H9 (cell line): ENCODE measurements around the gene CFAP61. TPM values are rescaled to one million over a fixed set of nuclear protein-coding genes. Genes with fewer than 3 reads are reported as not detected.

Experiments used
- DNase-seq: peaks from one replicate; pipeline ENCODE4 v3.0.0-alpha.2; 2017
- H2AFZ ChIP-seq: one replicate; pipeline ENCODE4 v1.6.1; 2013; ENCODE audit warnings: mild to moderate bottlenecking, low read length, control low read depth, moderate library complexity
- H2AK5ac ChIP-seq: 2 replicates; pipeline ENCODE4 v1.6.1; 2013; ENCODE audit warnings: low read length, control low read depth, mixed read lengths; ENCODE audit not compliant: insufficient read length
- H2BK120ac ChIP-seq: one replicate; pipeline ENCODE4 v1.6.1; 2013; ENCODE audit warnings: low read depth, mild to moderate bottlenecking, low read length, control low read depth, inconsistent platforms; ENCODE audit not compliant: poor library complexity, severe bottlenecking
- H2BK12ac ChIP-seq: 2 replicates; pipeline ENCODE4 v1.6.1; 2013; ENCODE audit warnings: low read length, control low read depth, mixed read lengths, low read depth; ENCODE audit not compliant: insufficient read length
- H2BK15ac ChIP-seq: 2 replicates; pipeline ENCODE4 v1.6.1; 2013; ENCODE audit warnings: low read depth, low read length, control low read depth
- H2BK20ac ChIP-seq: one replicate; pipeline ENCODE4 v1.6.1; 2013; ENCODE audit warnings: low read depth, mild to moderate bottlenecking, low read length, control low read depth, inconsistent platforms; ENCODE audit not compliant: poor library complexity, severe bottlenecking
- H2BK5ac ChIP-seq: 2 replicates; pipeline ENCODE4 v1.6.1; 2013; ENCODE audit warnings: low read length, control low read depth, mixed read lengths; ENCODE audit not compliant: insufficient read length
- H3K14ac ChIP-seq: 2 replicates; pipeline ENCODE4 v1.6.1; 2013; ENCODE audit warnings: low read length, control low read depth; ENCODE audit not compliant: insufficient read depth
- H3K18ac ChIP-seq: 2 replicates; pipeline ENCODE4 v1.6.1; 2013; ENCODE audit warnings: low read depth, mild to moderate bottlenecking, mixed read lengths, low read length, control low read depth; ENCODE audit not compliant: insufficient read length
- H3K23ac ChIP-seq: 2 replicates; pipeline ENCODE4 v1.6.1; 2013; ENCODE audit warnings: low read length, control low read depth, mixed read lengths, low read depth; ENCODE audit not compliant: insufficient read length
- H3K23me2 ChIP-seq: 2 replicates; pipeline ENCODE4 v1.6.1; 2013; ENCODE audit warnings: low read depth, mild to moderate bottlenecking, mixed read lengths, low read length, control low read depth; ENCODE audit not compliant: insufficient read length, poor library complexity, severe bottlenecking
- H3K27ac ChIP-seq: 2 replicates; pipeline ENCODE4 v1.5.1; 2013; ENCODE audit warnings: low read length, control low read depth, mixed read lengths, low read depth; ENCODE audit not compliant: insufficient read length
- H3K27me3 ChIP-seq: 2 replicates; pipeline ENCODE4 v1.6.1; 2013; ENCODE audit warnings: low read length, control low read depth, inconsistent platforms; ENCODE audit not compliant: insufficient read depth
- H3K4ac ChIP-seq: 2 replicates; pipeline ENCODE4 v1.6.1; 2013; ENCODE audit warnings: low read depth, mild to moderate bottlenecking, control low read depth, inconsistent platforms, low read length, moderate library complexity
- H3K4me1 ChIP-seq: 2 replicates; pipeline ENCODE4 v1.6.1; 2013; ENCODE audit warnings: low read length, control low read depth, inconsistent platforms; ENCODE audit not compliant: insufficient read depth
- H3K4me2 ChIP-seq: 2 replicates; pipeline ENCODE4 v1.6.1; 2013; ENCODE audit warnings: low read length, control low read depth, mixed read lengths; ENCODE audit not compliant: insufficient read length, insufficient read depth
- H3K56ac ChIP-seq: 2 replicates; pipeline ENCODE4 v1.6.1; 2013; ENCODE audit warnings: low read depth, mild to moderate bottlenecking, mixed read lengths, low read length, control low read depth; ENCODE audit not compliant: insufficient read length
- H3K79me1 ChIP-seq: 2 replicates; pipeline ENCODE4 v1.6.1; 2013; ENCODE audit warnings: low read depth, mild to moderate bottlenecking, moderate library complexity, low read length, control low read depth, inconsistent platforms; ENCODE audit not compliant: insufficient read depth, poor library complexity, severe bottlenecking
- H3K79me2 ChIP-seq: 2 replicates; pipeline ENCODE4 v1.6.1; 2013; ENCODE audit warnings: low read length, control low read depth, inconsistent platforms; ENCODE audit not compliant: insufficient read depth
- H3K9ac ChIP-seq: 2 replicates; pipeline ENCODE4 v1.6.1; 2013; ENCODE audit warnings: low read length, control low read depth, mixed read lengths; ENCODE audit not compliant: insufficient read length; ENCODE audit errors: extremely low read depth
- H3K9me3 ChIP-seq: one replicate; pipeline ENCODE4 v1.6.1; 2013; ENCODE audit warnings: low read depth, low read length, inconsistent platforms; ENCODE audit not compliant: control insufficient read depth
- H3T11ph ChIP-seq: one replicate; pipeline ENCODE4 v1.6.1; 2013; ENCODE audit warnings: mild to moderate bottlenecking, low read length, control low read depth, inconsistent platforms
- H4K20me1 ChIP-seq: one replicate; pipeline ENCODE4 v1.6.1; 2013; ENCODE audit not compliant: control insufficient read depth, insufficient read length, insufficient read depth
- H4K5ac ChIP-seq: 2 replicates; pipeline ENCODE4 v1.6.1; 2013; ENCODE audit warnings: low read depth, mild to moderate bottlenecking, mixed read lengths, low read length, control low read depth; ENCODE audit not compliant: insufficient read length
- H4K8ac ChIP-seq: replicated peaks from 2 replicates; pipeline ENCODE4 v1.6.1; 2013; ENCODE audit warnings: low read length, control low read depth, mixed read lengths, low read depth; ENCODE audit not compliant: insufficient read length
- H4K91ac ChIP-seq: 2 replicates; pipeline ENCODE4 v1.6.1; 2013; ENCODE audit warnings: low read depth, mild to moderate bottlenecking, moderate library complexity, mixed read lengths, low read length, control low read depth; ENCODE audit not compliant: insufficient read length
- H3K27ac Mint-ChIP-seq, 3 experiments: 2 replicates in 2 of 3; 3 replicates in 1 of 3; pipeline ENCODE4 v1.8.0; 2020 to 2021; ENCODE audit warnings: mixed read lengths in 3 of 3, mild to moderate bottlenecking in 1 of 3, moderate library complexity in 1 of 3
- H3K27me3 Mint-ChIP-seq: 2 replicates; pipeline ENCODE4 v1.8.0; 2021; ENCODE audit warnings: low read depth, mild to moderate bottlenecking, moderate library complexity, mixed read lengths
- H3K36me3 Mint-ChIP-seq, 3 experiments: 2 replicates in 2 of 3; 3 replicates in 1 of 3; pipeline ENCODE4 v1.8.0; 2020 to 2021; ENCODE audit warnings: low read depth in 3 of 3, mixed read lengths in 3 of 3; ENCODE audit not compliant: insufficient read depth in 1 of 3
- H3K4me1 Mint-ChIP-seq, 2 experiments: 2 replicates each; pipeline ENCODE4 v1.8.0; 2020; ENCODE audit warnings: mixed read lengths in 2 of 2
- H3K4me3 Mint-ChIP-seq, 2 experiments: 2 replicates in 1 of 2; 3 replicates in 1 of 2; pipeline ENCODE4 v1.8.0; 2020 to 2021; ENCODE audit warnings: mild to moderate bottlenecking in 2 of 2, mixed read lengths in 2 of 2, moderate library complexity in 1 of 2
- H3K9me3 Mint-ChIP-seq, 2 experiments: 2 replicates in 1 of 2; 3 replicates in 1 of 2; pipeline ENCODE4 v1.8.0; 2020; ENCODE audit warnings: mild to moderate bottlenecking in 2 of 2, mixed read lengths in 2 of 2, moderate library complexity in 1 of 2
- WGBS: extraction: QIAGEN DNeasy Blood & Tissue Kit; methylation state at CpG from one replicate; pipeline ENCODE4 v1.1.7; 2013; ENCODE audit warnings: missing lambda C conversion rate, low lambda C conversion rate, mixed read lengths; ENCODE audit not compliant: insufficient read length; ENCODE audit errors: extremely low coverage; 5-methylcytosine and 5-hydroxymethylcytosine counted together
- total RNA-seq: library from RNA; stranded (reverse); gene quantifications from 2 replicates; pipeline ENCODE4 v1.2.1, GENCODE V29; 2021
- TF ChIP-seq, protein P1 (sequence below): fragments of 200-600 bp; sonication (generic); conservative IDR thresholded peaks from 3 replicates; pipeline ENCODE4 v1.8.0; 2021; ENCODE audit warnings: antibody characterized with exemption, mild to moderate bottlenecking

CFAP61 gene
- total RNA-seq, 1 experiment from 2014 or later, result 0.44 TPM

DNA sequence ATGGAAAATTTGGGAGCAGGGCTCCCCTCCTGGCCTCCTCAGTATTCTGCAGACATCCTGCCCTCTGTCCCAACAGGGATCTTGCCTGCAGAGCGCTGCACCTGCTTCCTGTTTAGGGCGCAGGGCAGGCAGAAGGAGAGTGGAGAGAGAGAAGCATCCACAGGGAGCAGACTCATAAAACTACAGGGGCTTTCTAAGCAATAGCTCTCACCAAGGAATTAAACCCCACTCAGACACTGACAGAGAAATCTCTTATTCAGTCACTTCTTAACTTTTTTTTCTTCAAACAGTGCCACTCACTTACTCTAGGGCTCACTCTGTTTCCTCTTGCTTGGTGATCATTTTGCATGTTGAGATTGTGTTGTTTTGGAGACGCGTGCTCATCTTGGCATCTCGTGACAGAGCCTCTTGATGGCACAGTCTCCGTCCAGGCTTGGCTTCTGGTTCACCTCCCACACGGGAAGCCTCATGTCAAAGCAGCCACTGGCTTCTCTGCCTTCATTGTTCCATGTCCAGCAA, 162.5 kb downstream of the CFAP61 start:
- DNase-seq, result no peak
- no peaks in the 10 kb centered on the region for H3K79me2 ChIP-seq
- no peak overlapping the region for H3K27ac ChIP-seq
- Mint-ChIP-seq H3K4me1 (peaks cover 24 to 27% of the 10 kb centered on the region in 2 experiments), H3K4me3 (no peak overlapping the region), H3K27ac (no peak overlapping the region), H3K27me3 (no peaks in the 10 kb centered on the region; the same call in 1 of the 2 replicates), H3K36me3 (peaks cover 2 to 13% (median 6%) of the 10 kb centered on the region in 3 experiments; a peak in 4 of 7 replicates), H3K9me3 (peaks cover 13 to 16% of the 10 kb centered on the region in 2 experiments)
- no peak overlapping the region for H3K18ac ChIP-seq
- H2AFZ ChIP-seq, result no peak overlapping the region
- H3T11ph ChIP-seq, result no peak overlapping the region
- no peaks in the 10 kb centered on the region for H3K79me1 ChIP-seq
- no peak overlapping the region for H3K4me2 ChIP-seq
- no peak overlapping the region for H2BK15ac ChIP-seq
- H3K14ac ChIP-seq, result no peak overlapping the region
- no peak overlapping the region for H2BK20ac ChIP-seq
- H3K27me3 ChIP-seq, result no peaks in the 10 kb centered on the region
- no peak overlapping the region for H3K4ac ChIP-seq
- TF ChIP-seq, protein P1, sequence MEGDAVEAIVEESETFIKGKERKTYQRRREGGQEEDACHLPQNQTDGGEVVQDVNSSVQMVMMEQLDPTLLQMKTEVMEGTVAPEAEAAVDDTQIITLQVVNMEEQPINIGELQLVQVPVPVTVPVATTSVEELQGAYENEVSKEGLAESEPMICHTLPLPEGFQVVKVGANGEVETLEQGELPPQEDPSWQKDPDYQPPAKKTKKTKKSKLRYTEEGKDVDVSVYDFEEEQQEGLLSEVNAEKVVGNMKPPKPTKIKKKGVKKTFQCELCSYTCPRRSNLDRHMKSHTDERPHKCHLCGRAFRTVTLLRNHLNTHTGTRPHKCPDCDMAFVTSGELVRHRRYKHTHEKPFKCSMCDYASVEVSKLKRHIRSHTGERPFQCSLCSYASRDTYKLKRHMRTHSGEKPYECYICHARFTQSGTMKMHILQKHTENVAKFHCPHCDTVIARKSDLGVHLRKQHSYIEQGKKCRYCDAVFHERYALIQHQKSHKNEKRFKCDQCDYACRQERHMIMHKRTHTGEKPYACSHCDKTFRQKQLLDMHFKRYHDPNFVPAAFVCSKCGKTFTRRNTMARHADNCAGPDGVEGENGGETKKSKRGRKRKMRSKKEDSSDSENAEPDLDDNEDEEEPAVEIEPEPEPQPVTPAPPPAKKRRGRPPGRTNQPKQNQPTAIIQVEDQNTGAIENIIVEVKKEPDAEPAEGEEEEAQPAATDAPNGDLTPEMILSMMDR, result peak; percentile 26; the same call in 1 of the 3 replicates
- no peak overlapping the region for H4K5ac ChIP-seq
- H2BK5ac ChIP-seq, result no peak overlapping the region
- H3K23me2 ChIP-seq, result no peaks in the 10 kb centered on the region
- H3K9me3 ChIP-seq, result no peaks in the 10 kb centered on the region
- H2AK5ac ChIP-seq, result no peak overlapping the region
- H3K23ac ChIP-seq, result no peak overlapping the region
- H2BK120ac ChIP-seq, result no peak overlapping the region
- H4K20me1 ChIP-seq, result no peaks in the 10 kb centered on the region
- no peaks in the 10 kb centered on the region for H3K4me1 ChIP-seq
- no peak overlapping the region for H3K56ac ChIP-seq
- no peak overlapping the region for H2BK12ac ChIP-seq
- no peak overlapping the region for H4K91ac ChIP-seq
- no peak overlapping the region for H4K8ac ChIP-seq
- no peak overlapping the region for H3K9ac ChIP-seq
- WGBS, result no CpG with 5 or more reads among the region's 7 CpGs
